HEK293 (cell line): Measurements from ENCODE around the gene SAPCD1.
A peak's percentile ranks its signal among the peaks of the same experiment; 100 is the strongest.

Experiments used
- CTCF ChIA-PET: fragments of 350-600 bp; formaldehyde crosslinking; extraction: SDS; loops from one replicate; lab custom pipeline; 2021; ENCODE audit warnings: antibody characterized with exemption; lab: Yijun Ruan, JAX
- POLR2A ChIA-PET: fragments of 300-600 bp; formaldehyde crosslinking; extraction: SDS; loops from one replicate; lab custom pipeline; 2020; ENCODE audit warnings: antibody characterized with exemption, inconsistent platforms; lab: Yijun Ruan, JAX
- H3K27ac ChIP-seq: fragments of 200-500 bp; sonication (Bioruptor generic); 2 replicates; pipeline ENCODE4 v1.5.1; 2014; ENCODE audit warnings: low read depth, low read length, control low read depth, inconsistent platforms; ENCODE audit errors: extremely low read depth
- H3K36me3 ChIP-seq, 2 experiments: fragments of 200-500 bp in 1 of 2; sonication (Bioruptor generic) in 1 of 2; 1 replicate in 1 of 2; 2 replicates in 1 of 2; pipeline ENCODE4 v1.5.1; 2014 to 2017; ENCODE audit warnings: inconsistent platforms in 2 of 2, low read length in 2 of 2; ENCODE audit not compliant: control insufficient read depth in 2 of 2, insufficient read depth in 1 of 2
- H3K4me1 ChIP-seq: fragments of 200-500 bp; sonication (Bioruptor generic); 2 replicates; pipeline ENCODE4 v1.5.1; 2014; ENCODE audit warnings: mild to moderate bottlenecking, low read length, inconsistent platforms; ENCODE audit not compliant: control insufficient read depth, insufficient read depth
- H3K4me3 ChIP-seq: 2 replicates; pipeline ENCODE4 v1.5.1; 2011; ENCODE audit warnings: low read depth, mild to moderate bottlenecking, control low read depth, low read length, moderate library complexity
- H3K9me3 ChIP-seq: fragments of 200-500 bp; sonication (Bioruptor generic); 2 replicates; pipeline ENCODE4 v1.5.1; 2014; ENCODE audit warnings: low read depth, low read length, inconsistent platforms; ENCODE audit not compliant: control insufficient read depth, insufficient read depth
- KLF10 ChIP-seq: fragments of 450-650 bp; IDR thresholded peaks from 2 replicates; pipeline ENCODE4 v1.5.1; 2018; ENCODE audit warnings: missing biosample characterization, mild to moderate bottlenecking, missing genetic modification characterization
- OSR2 ChIP-seq: fragments of 450-650 bp; formaldehyde crosslinking; IDR thresholded peaks from 2 replicates; pipeline ENCODE4 v1.5.1; 2016; ENCODE audit warnings: missing biosample characterization, missing genetic modification characterization
- OVOL3 ChIP-seq: fragments of 450-650 bp; formaldehyde crosslinking; IDR thresholded peaks from 2 replicates; pipeline ENCODE4 v1.5.1; 2016; ENCODE audit warnings: missing biosample characterization, missing genetic modification characterization
- SCRT2 ChIP-seq: fragments of 450-650 bp; formaldehyde crosslinking; IDR thresholded peaks from 2 replicates; pipeline ENCODE4 v1.5.1; 2016; ENCODE audit warnings: missing biosample characterization, missing genetic modification characterization
- SP2 ChIP-seq: fragments of 450-650 bp; formaldehyde crosslinking; IDR thresholded peaks from 2 replicates; pipeline ENCODE4 v1.5.1; 2016; ENCODE audit warnings: missing biosample characterization, missing genetic modification characterization
- ZBTB48 ChIP-seq: fragments of 450-650 bp; formaldehyde crosslinking; IDR thresholded peaks from 2 replicates; pipeline ENCODE4 v1.5.1; 2016; ENCODE audit warnings: missing biosample characterization, missing genetic modification characterization
- ZNF121 ChIP-seq: fragments of 450-650 bp; formaldehyde crosslinking; IDR thresholded peaks from 2 replicates; pipeline ENCODE4 v1.5.1; 2016; ENCODE audit warnings: missing biosample characterization, missing genetic modification characterization
- ZNF146 ChIP-seq: fragments of 450-650 bp; formaldehyde crosslinking; IDR thresholded peaks from 2 replicates; pipeline ENCODE4 v1.5.1; 2016; ENCODE audit warnings: missing biosample characterization, missing genetic modification characterization
- ZNF19 ChIP-seq: fragments of 450-650 bp; formaldehyde crosslinking; IDR thresholded peaks from 2 replicates; pipeline ENCODE4; 2016; ENCODE audit warnings: missing biosample characterization, missing genetic modification characterization, low read depth
- ZNF202 ChIP-seq: fragments of 450-650 bp; formaldehyde crosslinking; IDR thresholded peaks from 2 replicates; pipeline ENCODE4 v1.5.1; 2016; ENCODE audit warnings: missing biosample characterization, missing genetic modification characterization, borderline replicate concordance
- ZNF221 ChIP-seq: fragments of 450-650 bp; formaldehyde crosslinking; IDR thresholded peaks from 2 replicates; pipeline ENCODE4 v1.5.1; 2017; ENCODE audit warnings: missing biosample characterization, missing genetic modification characterization, borderline replicate concordance
- ZNF223 ChIP-seq: fragments of 450-650 bp; formaldehyde crosslinking; IDR thresholded peaks from 2 replicates; pipeline ENCODE4 v1.5.1; 2016; ENCODE audit warnings: missing biosample characterization, missing genetic modification characterization
- ZNF423 ChIP-seq: fragments of 450-650 bp; formaldehyde crosslinking; IDR thresholded peaks from 2 replicates; pipeline ENCODE4 v1.5.1; 2016; ENCODE audit warnings: missing biosample characterization, missing genetic modification characterization
- ZNF600 ChIP-seq: fragments of 450-650 bp; formaldehyde crosslinking; IDR thresholded peaks from 2 replicates; pipeline ENCODE4 v1.5.1; 2016; ENCODE audit warnings: missing biosample characterization, missing genetic modification characterization
- ZNF629 ChIP-seq: fragments of 450-650 bp; formaldehyde crosslinking; IDR thresholded peaks from 2 replicates; pipeline ENCODE4 v1.5.1; 2017; ENCODE audit warnings: missing biosample characterization, missing genetic modification characterization
- ZNF792 ChIP-seq: fragments of 450-650 bp; formaldehyde crosslinking; IDR thresholded peaks from 2 replicates; pipeline ENCODE4 v1.5.1; 2016; ENCODE audit warnings: missing biosample characterization, missing genetic modification characterization
- ZSCAN23 ChIP-seq: fragments of 450-650 bp; formaldehyde crosslinking; IDR thresholded peaks from 2 replicates; pipeline ENCODE4 v1.5.1; 2016; ENCODE audit warnings: missing biosample characterization, missing genetic modification characterization
- TF ChIP-seq, protein P1 (sequence below): fragments of 450-650 bp; formaldehyde crosslinking; IDR thresholded peaks from 2 replicates; pipeline ENCODE4 v1.5.1; 2016; ENCODE audit warnings: missing biosample characterization, missing genetic modification characterization
- TF ChIP-seq, protein P2 (sequence below): fragments of 450-650 bp; formaldehyde crosslinking; IDR thresholded peaks from 2 replicates; pipeline ENCODE4 v1.5.1; 2016; ENCODE audit warnings: missing biosample characterization, missing genetic modification characterization, low read depth
- TF ChIP-seq, protein P3 (sequence below): fragments of 450-650 bp; formaldehyde crosslinking; IDR thresholded peaks from 2 replicates; pipeline ENCODE4 v1.5.1; 2017; ENCODE audit warnings: missing biosample characterization, missing genetic modification characterization
- TF ChIP-seq, protein P4 (sequence below): fragments of 450-650 bp; formaldehyde crosslinking; IDR thresholded peaks from 2 replicates; pipeline ENCODE4 v1.5.1; 2016; ENCODE audit warnings: missing biosample characterization, missing genetic modification characterization, low read depth
- TF ChIP-seq, protein P5 (sequence below): fragments of 450-650 bp; formaldehyde crosslinking; IDR thresholded peaks from 2 replicates; pipeline ENCODE4 v1.5.1; 2016; ENCODE audit warnings: missing biosample characterization, missing genetic modification characterization
- TF ChIP-seq, protein P6 (sequence below): fragments of 450-650 bp; formaldehyde crosslinking; IDR thresholded peaks from 2 replicates; pipeline ENCODE4; 2016; ENCODE audit warnings: missing biosample characterization, missing genetic modification characterization

The SAPCD1 gene

DNA sequence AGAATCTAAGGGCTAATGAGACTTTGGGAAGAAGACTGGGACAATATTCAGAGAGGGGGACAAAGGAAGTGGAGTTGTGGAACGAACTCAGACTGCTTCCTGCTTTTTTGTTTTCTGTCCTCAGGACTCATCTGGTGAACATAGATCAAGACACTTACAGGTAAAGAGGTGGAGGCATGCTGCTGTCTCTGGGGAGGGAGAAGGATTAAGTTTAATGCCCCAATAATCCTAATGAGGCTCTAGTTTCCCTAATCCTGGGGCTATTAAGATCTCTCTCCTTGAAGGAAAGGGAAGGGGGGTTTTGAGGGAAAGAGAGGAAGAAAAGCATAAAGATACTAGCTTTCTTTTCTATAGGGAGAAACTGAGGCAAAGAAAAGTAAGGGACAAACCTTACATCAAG, 18.0 kb upstream of the SAPCD1 start (continued):
- TF ChIP-seq, protein P1, sequence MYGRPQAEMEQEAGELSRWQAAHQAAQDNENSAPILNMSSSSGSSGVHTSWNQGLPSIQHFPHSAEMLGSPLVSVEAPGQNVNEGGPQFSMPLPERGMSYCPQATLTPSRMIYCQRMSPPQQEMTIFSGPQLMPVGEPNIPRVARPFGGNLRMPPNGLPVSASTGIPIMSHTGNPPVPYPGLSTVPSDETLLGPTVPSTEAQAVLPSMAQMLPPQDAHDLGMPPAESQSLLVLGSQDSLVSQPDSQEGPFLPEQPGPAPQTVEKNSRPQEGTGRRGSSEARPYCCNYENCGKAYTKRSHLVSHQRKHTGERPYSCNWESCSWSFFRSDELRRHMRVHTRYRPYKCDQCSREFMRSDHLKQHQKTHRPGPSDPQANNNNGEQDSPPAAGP (tag by site-specific recombination) = no peak

DNA sequence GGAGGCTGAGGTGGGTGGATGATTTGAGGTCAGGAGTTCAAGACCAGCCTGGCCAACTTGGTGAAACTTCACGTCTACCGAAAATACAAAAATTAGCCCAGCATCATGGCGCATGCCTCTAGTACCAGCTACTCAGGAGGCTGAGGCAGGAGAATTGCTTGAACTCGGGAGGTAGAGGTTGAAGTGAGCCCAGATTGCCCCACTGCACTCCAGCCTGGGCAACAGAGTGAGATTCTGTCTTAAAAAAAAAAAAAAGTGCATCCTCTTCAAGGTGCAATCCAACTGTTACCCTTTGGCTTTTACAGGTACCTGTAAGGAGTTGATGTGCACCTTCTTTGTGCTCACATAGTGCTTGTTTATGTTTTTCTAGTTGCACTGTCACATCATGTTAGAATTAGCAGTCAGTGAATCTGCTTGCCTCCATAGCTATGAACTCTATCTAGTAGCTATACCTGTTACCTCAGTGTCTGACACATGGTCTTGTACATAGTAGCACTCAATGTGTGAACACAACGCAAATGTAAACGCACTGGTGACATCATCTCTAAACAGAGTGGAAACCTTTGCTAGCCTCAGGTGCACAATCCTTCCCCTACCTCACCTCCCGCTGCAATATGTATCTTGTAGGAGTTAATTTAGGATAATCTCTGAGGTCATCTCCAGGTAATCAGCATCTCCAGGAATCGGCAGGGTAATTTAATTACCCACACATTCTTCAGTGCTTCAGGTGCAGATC, 13.0 kb upstream of the SAPCD1 start:
- TF ChIP-seq ZNF600 (tag by site-specific recombination) = 0 out of 2 replicates have a peak, but pooled peaks have one; percentile 11
- 0 out of 2 replicates have a peak, but pooled peaks have one; percentile 39 for TF ChIP-seq ZNF629
- TF ChIP-seq ZNF121 = peak; percentile 53; the same call in 1 of the 2 replicates
- no peak for TF ChIP-seq ZSCAN23 (tag by site-specific recombination)
- TF ChIP-seq OSR2 = peak; percentile 52
- TF ChIP-seq SCRT2 = peak; percentile 86
- no peak for TF ChIP-seq ZNF792 (tag by site-specific recombination)
- TF ChIP-seq, protein P2, sequence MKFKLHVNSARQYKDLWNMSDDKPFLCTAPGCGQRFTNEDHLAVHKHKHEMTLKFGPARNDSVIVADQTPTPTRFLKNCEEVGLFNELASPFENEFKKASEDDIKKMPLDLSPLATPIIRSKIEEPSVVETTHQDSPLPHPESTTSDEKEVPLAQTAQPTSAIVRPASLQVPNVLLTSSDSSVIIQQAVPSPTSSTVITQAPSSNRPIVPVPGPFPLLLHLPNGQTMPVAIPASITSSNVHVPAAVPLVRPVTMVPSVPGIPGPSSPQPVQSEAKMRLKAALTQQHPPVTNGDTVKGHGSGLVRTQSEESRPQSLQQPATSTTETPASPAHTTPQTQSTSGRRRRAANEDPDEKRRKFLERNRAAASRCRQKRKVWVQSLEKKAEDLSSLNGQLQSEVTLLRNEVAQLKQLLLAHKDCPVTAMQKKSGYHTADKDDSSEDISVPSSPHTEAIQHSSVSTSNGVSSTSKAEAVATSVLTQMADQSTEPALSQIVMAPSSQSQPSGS (tag by site-specific recombination) = peak; percentile 80
- TF ChIP-seq, protein P3, sequence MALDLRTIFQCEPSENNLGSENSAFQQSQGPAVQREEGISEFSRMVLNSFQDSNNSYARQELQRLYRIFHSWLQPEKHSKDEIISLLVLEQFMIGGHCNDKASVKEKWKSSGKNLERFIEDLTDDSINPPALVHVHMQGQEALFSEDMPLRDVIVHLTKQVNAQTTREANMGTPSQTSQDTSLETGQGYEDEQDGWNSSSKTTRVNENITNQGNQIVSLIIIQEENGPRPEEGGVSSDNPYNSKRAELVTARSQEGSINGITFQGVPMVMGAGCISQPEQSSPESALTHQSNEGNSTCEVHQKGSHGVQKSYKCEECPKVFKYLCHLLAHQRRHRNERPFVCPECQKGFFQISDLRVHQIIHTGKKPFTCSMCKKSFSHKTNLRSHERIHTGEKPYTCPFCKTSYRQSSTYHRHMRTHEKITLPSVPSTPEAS = no peak
- no peak for TF ChIP-seq ZNF202 (tag by site-specific recombination)
- TF ChIP-seq ZNF223 (tag by site-specific recombination) = no peak
- Histone ChIP-seq H3K4me1 (no peaks in the 10 kb centered on the region), H3K9me3 (no peaks in the 10 kb centered on the region), H3K36me3 (peaks cover 6 to 39% of the 10 kb centered on the region in 2 experiments; a peak in 2 of 3 replicates), H3K27ac (no peak overlapping the region), H3K4me3 (no peak overlapping the region)
- CTCF ChIA-PET = interaction anchor here (0.9 to 2.6 kb wide), 3 partner anchors 9 to 20 kb away, joined by 5 to 11 read pairs (median 9); partner anchors contain the start of genes DDAH2 and MSH5
- POLR2A ChIA-PET = interaction anchor here (0.7 to 7.4 kb wide), 4 partner anchors 10 to 20 kb away, joined by 3 to 43 read pairs (median 4); partner anchors contain the start of gene MSH5

DNA sequence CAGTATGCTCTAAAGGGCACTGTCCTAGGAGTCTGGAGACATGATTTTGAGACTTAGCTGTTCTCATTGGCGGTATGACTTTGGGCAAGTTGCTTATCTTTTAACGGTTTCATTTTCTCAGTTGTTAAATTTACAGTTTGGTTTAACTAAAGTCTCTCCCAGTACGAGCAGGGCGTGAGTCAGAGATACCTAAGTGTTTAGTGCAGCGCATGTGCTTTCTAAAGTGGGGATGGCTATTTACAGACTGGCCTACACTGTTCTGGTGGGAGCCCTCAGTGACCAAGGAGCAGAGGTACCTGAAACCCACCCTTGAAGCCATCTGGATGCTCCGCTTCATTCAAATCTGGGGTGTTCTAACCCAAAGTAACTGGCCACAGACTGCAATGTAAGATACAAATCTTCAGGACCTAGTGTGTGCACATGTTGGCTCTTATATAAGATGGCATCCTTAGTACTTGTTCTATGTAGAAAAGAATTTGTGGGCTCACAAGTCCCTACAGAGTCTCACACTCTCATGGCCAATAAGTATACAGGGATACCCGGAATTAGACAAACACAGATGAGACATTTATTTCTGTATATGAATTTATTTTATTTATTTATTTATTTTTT, 11.9 kb upstream of the SAPCD1 start:
- no peak overlapping the region for H3K4me3 ChIP-seq
- H3K36me3 ChIP-seq = peaks cover 3 to 31% of the 10 kb centered on the region in 2 experiments; a peak in 2 of 3 replicates
- H3K27ac ChIP-seq = no peak overlapping the region
- POLR2A ChIA-PET = interaction anchor here (1.3 to 7.4 kb wide), 3 partner anchors 11 to 21 kb away, joined by 3 to 43 read pairs (median 6); partner anchors contain the start of gene MSH5
- CTCF ChIA-PET = interaction anchor here (0.9 to 2.6 kb wide), 3 partner anchors 10 to 21 kb away, joined by 5 to 11 read pairs (median 9); partner anchors contain the start of genes DDAH2 and MSH5
- H3K4me1 ChIP-seq = no peaks in the 10 kb centered on the region
- H3K9me3 ChIP-seq = no peaks in the 10 kb centered on the region
- TF ChIP-seq KLF10 (tag by site-specific recombination) = no peak
- no peak for TF ChIP-seq ZNF19 (tag by site-specific recombination)
- TF ChIP-seq, protein P4, sequence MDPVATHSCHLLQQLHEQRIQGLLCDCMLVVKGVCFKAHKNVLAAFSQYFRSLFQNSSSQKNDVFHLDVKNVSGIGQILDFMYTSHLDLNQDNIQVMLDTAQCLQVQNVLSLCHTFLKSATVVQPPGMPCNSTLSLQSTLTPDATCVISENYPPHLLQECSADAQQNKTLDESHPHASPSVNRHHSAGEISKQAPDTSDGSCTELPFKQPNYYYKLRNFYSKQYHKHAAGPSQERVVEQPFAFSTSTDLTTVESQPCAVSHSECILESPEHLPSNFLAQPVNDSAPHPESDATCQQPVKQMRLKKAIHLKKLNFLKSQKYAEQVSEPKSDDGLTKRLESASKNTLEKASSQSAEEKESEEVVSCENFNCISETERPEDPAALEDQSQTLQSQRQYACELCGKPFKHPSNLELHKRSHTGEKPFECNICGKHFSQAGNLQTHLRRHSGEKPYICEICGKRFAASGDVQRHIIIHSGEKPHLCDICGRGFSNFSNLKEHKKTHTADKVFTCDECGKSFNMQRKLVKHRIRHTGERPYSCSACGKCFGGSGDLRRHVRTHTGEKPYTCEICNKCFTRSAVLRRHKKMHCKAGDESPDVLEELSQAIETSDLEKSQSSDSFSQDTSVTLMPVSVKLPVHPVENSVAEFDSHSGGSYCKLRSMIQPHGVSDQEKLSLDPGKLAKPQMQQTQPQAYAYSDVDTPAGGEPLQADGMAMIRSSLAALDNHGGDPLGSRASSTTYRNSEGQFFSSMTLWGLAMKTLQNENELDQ (tag by site-specific recombination) = no peak
- no peak for TF ChIP-seq SP2 (tag by site-specific recombination)
- TF ChIP-seq ZNF146 (tag by site-specific recombination) = no peak
- no peak for TF ChIP-seq ZNF423
- TF ChIP-seq, protein P5, sequence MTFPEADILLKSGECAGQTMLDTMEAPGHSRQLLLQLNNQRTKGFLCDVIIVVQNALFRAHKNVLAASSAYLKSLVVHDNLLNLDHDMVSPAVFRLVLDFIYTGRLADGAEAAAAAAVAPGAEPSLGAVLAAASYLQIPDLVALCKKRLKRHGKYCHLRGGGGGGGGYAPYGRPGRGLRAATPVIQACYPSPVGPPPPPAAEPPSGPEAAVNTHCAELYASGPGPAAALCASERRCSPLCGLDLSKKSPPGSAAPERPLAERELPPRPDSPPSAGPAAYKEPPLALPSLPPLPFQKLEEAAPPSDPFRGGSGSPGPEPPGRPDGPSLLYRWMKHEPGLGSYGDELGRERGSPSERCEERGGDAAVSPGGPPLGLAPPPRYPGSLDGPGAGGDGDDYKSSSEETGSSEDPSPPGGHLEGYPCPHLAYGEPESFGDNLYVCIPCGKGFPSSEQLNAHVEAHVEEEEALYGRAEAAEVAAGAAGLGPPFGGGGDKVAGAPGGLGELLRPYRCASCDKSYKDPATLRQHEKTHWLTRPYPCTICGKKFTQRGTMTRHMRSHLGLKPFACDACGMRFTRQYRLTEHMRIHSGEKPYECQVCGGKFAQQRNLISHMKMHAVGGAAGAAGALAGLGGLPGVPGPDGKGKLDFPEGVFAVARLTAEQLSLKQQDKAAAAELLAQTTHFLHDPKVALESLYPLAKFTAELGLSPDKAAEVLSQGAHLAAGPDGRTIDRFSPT = no peak
- TF ChIP-seq ZNF221 = no peak
- no peak for TF ChIP-seq ZBTB48
- TF ChIP-seq, protein P6, sequence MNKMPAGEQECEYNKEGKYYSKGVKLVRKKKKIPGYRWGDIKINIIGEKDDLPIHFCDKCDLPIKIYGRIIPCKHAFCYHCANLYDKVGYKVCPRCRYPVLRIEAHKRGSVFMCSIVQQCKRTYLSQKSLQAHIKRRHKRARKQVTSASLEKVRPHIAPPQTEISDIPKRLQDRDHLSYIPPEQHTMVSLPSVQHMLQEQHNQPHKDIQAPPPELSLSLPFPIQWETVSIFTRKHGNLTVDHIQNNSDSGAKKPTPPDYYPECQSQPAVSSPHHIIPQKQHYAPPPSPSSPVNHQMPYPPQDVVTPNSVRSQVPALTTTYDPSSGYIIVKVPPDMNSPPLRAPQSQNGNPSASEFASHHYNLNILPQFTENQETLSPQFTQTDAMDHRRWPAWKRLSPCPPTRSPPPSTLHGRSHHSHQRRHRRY = no peak
- TF ChIP-seq OVOL3 (tag by site-specific recombination) = no peak
